ENCODE results near the gene ALOX15.

GRCh38 chr17:4690745-4691144 lies 49.3 kb upstream of the ALOX15 start:
- TF ChIP-seq CTCF (conservative IDR thresholded peaks at IDR 0.05 in 1 of 2, IDR thresholded peaks at IDR 0.05 in 1 of 2; ENCODE audit: low read depth in 1 of 2, low read length in 2 of 2), result no peak
- no peak for TF ChIP-seq EZH2 (IDR thresholded peaks at IDR 0.05; ENCODE audit: low read length, missing control alignments)
